B cell (primary cell): Measurements from ENCODE around the gene SMAD7. TPM values are rescaled to one million over a fixed set of nuclear protein-coding genes. Genes with fewer than 3 reads are reported as not detected.

Experiments used
- ATAC-seq: fragments of 200-7000 bp; cut with Tn5 transposase; one replicate; pipeline ENCODE4 v1.10.0; 2021; ENCODE audit warnings: low read depth, mild to moderate bottlenecking, moderate number of reproducible peaks, moderate library complexity
- CTCF ChIA-PET: fragments of 350-600 bp; sonication (Branson Sonifier 250); formaldehyde crosslinking; loops from one replicate; lab custom pipeline; 2021; ENCODE audit warnings: antibody characterized with exemption, inconsistent platforms; lab: Charles Lee
- POLR2A ChIA-PET: fragments of 350-600 bp; sonication (Branson Sonifier 250); formaldehyde crosslinking; loops from one replicate; lab custom pipeline; 2021; ENCODE audit warnings: antibody characterized with exemption; lab: Charles Lee
- DNase-seq: peaks from one replicate; pipeline ENCODE4 v3.0.0; 2013
- H2AFZ ChIP-seq: 2 replicates; pipeline ENCODE4 v1.6.1; 2012; ENCODE audit warnings: mild to moderate bottlenecking, low read depth, low read length; ENCODE audit not compliant: insufficient read depth, poor library complexity, severe bottlenecking
- H3K27ac ChIP-seq, 2 donors: 1 replicate in 1 of 2; 2 replicates in 1 of 2; pipeline ENCODE4 v1.5.1; 2012 to 2013; ENCODE audit warnings: low read length in 2 of 2, mild to moderate bottlenecking in 2 of 2, moderate library complexity in 1 of 2
- H3K27me3 ChIP-seq, 4 experiments: fragments of 200-600 bp in 1 of 4; sonication (generic) in 1 of 4; replicated peaks in 1 of 4; 1 replicate in 2 of 4; 2 replicates in 2 of 4; pipeline versions ENCODE4 v1.6.1 to v1.7.0; 2013 to 2016; ENCODE audit warnings: low read length in 3 of 4, mild to moderate bottlenecking in 2 of 4, mixed read lengths in 1 of 4, moderate library complexity in 1 of 4; ENCODE audit not compliant: insufficient read depth in 4 of 4, control insufficient read depth in 3 of 4; ENCODE audit errors: control extremely low read depth in 1 of 4
- H3K36me3 ChIP-seq, 2 experiments: replicated peaks in 1 of 2; 1 replicate in 1 of 2; 2 replicates in 1 of 2; pipeline versions ENCODE4 v1.6.1 to v1.7.1; 2013; ENCODE audit warnings: low read length in 1 of 2; ENCODE audit not compliant: insufficient read depth in 2 of 2, control insufficient read depth in 1 of 2; ENCODE audit errors: control extremely low read depth in 1 of 2, extremely low read depth in 1 of 2
- H3K4me1 ChIP-seq, 2 donors: fragments of 200-600 bp in 1 of 2; sonication (generic) in 1 of 2; 1 replicate in 1 of 2; 2 replicates in 1 of 2; pipeline versions ENCODE4 v1.5.1 to v1.6.1; 2013 to 2017; ENCODE audit warnings: low read length in 2 of 2; ENCODE audit not compliant: control insufficient read depth in 2 of 2, insufficient read depth in 2 of 2
- H3K4me2 ChIP-seq: replicated peaks from 2 replicates; pipeline ENCODE3; 2012; ENCODE audit warnings: mild to moderate bottlenecking, low read depth, low read length; ENCODE audit not compliant: poor library complexity, severe bottlenecking
- H3K4me3 ChIP-seq, 5 experiments: fragments of 200-600 bp in 1 of 5; sonication (generic) in 1 of 5; 1 replicate in 3 of 5; 2 replicates in 2 of 5; pipeline versions ENCODE4 v1.5.1 to v1.7.0; 2011 to 2016; ENCODE audit warnings: low read length in 4 of 5, mild to moderate bottlenecking in 4 of 5, low read depth in 2 of 5, control low read depth in 1 of 5, moderate library complexity in 1 of 5; ENCODE audit not compliant: insufficient read depth in 1 of 5; ENCODE audit errors: control extremely low read depth in 1 of 5, extremely low read depth in 1 of 5
- H3K79me2 ChIP-seq: fragments of 200-600 bp; sonication (generic); one replicate; pipeline ENCODE4 v1.6.0; 2016; ENCODE audit warnings: low read length; ENCODE audit not compliant: control insufficient read depth, insufficient read depth
- H3K9ac ChIP-seq: fragments of 200-600 bp; sonication (generic); 2 replicates; pipeline ENCODE4 v1.6.1; 2017; ENCODE audit warnings: mild to moderate bottlenecking, low read length, moderate library complexity
- H3K9me3 ChIP-seq, 3 donors: one replicate each; pipeline versions ENCODE4 v1.6.1 to v1.7.1; 2013; ENCODE audit warnings: low read length in 2 of 3; ENCODE audit not compliant: control insufficient read depth in 2 of 3, insufficient read depth in 1 of 3; ENCODE audit errors: control extremely low read depth in 1 of 3
- H4K20me1 ChIP-seq: 2 replicates; pipeline ENCODE4 v1.6.0; 2012; ENCODE audit warnings: mild to moderate bottlenecking, low read length; ENCODE audit not compliant: insufficient read depth, control insufficient read depth, poor library complexity, severe bottlenecking
- H3K27ac Mint-ChIP-seq: one replicate; pipeline ENCODE4 v1.8.0; 2021; ENCODE audit warnings: mixed read lengths
- H3K27me3 Mint-ChIP-seq: one replicate; pipeline ENCODE4 v1.8.0; 2021; ENCODE audit warnings: mixed read lengths
- H3K4me1 Mint-ChIP-seq: one replicate; pipeline ENCODE4 v1.8.0; 2021; ENCODE audit warnings: mixed read lengths
- H3K4me3 Mint-ChIP-seq: one replicate; pipeline ENCODE4 v1.8.0; 2021; ENCODE audit warnings: mixed read lengths
- H3K9me3 Mint-ChIP-seq: one replicate; pipeline ENCODE4 v1.8.0; 2022; ENCODE audit warnings: mixed read lengths; ENCODE audit not compliant: insufficient read depth
- EZH2 ChIP-seq: IDR thresholded peaks from 2 replicates; pipeline ENCODE4 v1.6.1; 2012; ENCODE audit warnings: borderline replicate concordance, low read depth, mild to moderate bottlenecking, moderate library complexity, low read length; ENCODE audit not compliant: insufficient read depth, poor library complexity, severe bottlenecking
- WGBS: methylation state at CpG from one replicate; pipeline ENCODE4 v1.1.5; 2013; ENCODE audit warnings: missing lambda C conversion rate; ENCODE audit not compliant: insufficient coverage; 5-methylcytosine and 5-hydroxymethylcytosine counted together
- intact Hi-C: fragments of 100-400 bp; cut with micrococcal nuclease; formaldehyde crosslinking; loops from one replicate; pipeline ENCODE4 v1.10.0; 2022
- polyA plus RNA-seq: library from polyadenylated mRNA; depleted of rRNA; stranded (reverse); fragments of >200 nt; gene quantifications from 2 replicates; pipeline ENCODE4 v1.2.3, GENCODE V29; 2012
- total RNA-seq, 2 donors: library from RNA; stranded (reverse); fragments of 120-200 nt in 1 of 2; gene quantifications; 1 replicate in 1 of 2; 2 replicates in 1 of 2; pipeline versions ENCODE4 v1.2.3 to v1.2.4, GENCODE V29; 2013 to 2022
- TF ChIP-seq, protein P1 (sequence below): fragments of 200-600 bp; IDR thresholded peaks from one replicate; pipeline ENCODE4 v1.8.0; 2022; ENCODE audit warnings: antibody characterized with exemption, mild to moderate bottlenecking

SMAD7 gene
- total and polyA plus RNA-seq, 2 donors (not counting 1 experiment from before 2014, with no cell fraction given) = 10.1 to 20.9 TPM

DNA sequence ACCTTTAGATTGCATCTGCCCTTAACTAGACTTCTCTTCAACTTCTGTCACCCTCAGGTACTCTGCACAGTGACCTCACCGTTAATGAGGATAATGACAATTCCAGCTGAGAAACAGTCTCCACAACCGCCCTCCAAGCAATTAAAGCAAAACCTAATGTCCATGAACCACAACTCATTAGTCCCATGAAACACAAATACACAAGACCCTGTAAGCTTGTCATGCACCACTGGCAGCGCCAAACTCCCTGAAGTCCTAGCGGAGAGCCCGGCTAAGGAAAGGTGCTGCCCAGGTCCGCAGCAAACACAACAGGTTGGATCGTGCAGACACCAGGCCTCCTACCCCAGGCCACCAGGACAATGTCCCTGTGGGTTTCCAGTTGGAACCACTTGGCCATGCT, 7.4 kb downstream of the SMAD7 start:
- intact Hi-C loops = no loop called here
- Mint-ChIP-seq H3K4me1 (peaks cover 77% of the 10 kb centered on the region), H3K27me3 (no peaks in the 10 kb centered on the region), H3K9me3 (no peaks in the 10 kb centered on the region), H3K4me3 (peak overlapping the region; percentile 3), H3K27ac (peak overlapping the region; percentile 69)
- H2AFZ ChIP-seq = no peak overlapping the region
- no peak for DNase-seq
- H3K36me3 ChIP-seq = no peaks in the 10 kb centered on the region
- H3K4me2 ChIP-seq = no peak overlapping the region
- no peak overlapping the region for H3K27ac ChIP-seq
- H3K4me3 ChIP-seq = no peak overlapping the region
- no peak for ATAC-seq
- CTCF ChIA-PET = no interaction called here
- H4K20me1 ChIP-seq = peaks cover 14% of the 10 kb centered on the region
- POLR2A ChIA-PET = no interaction called here
- no peaks in the 10 kb centered on the region for H3K27me3 ChIP-seq
- peaks cover 41 to 60% of the 10 kb centered on the region in 2 donors for H3K4me1 ChIP-seq
- no peak for TF ChIP-seq EZH2
- TF ChIP-seq, protein P1, sequence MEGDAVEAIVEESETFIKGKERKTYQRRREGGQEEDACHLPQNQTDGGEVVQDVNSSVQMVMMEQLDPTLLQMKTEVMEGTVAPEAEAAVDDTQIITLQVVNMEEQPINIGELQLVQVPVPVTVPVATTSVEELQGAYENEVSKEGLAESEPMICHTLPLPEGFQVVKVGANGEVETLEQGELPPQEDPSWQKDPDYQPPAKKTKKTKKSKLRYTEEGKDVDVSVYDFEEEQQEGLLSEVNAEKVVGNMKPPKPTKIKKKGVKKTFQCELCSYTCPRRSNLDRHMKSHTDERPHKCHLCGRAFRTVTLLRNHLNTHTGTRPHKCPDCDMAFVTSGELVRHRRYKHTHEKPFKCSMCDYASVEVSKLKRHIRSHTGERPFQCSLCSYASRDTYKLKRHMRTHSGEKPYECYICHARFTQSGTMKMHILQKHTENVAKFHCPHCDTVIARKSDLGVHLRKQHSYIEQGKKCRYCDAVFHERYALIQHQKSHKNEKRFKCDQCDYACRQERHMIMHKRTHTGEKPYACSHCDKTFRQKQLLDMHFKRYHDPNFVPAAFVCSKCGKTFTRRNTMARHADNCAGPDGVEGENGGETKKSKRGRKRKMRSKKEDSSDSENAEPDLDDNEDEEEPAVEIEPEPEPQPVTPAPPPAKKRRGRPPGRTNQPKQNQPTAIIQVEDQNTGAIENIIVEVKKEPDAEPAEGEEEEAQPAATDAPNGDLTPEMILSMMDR = no peak
- WGBS = 86% methylated on average over 7 of the region's 7 CpGs
- no peak overlapping the region for H3K9ac ChIP-seq
- peaks cover 85% of the 10 kb centered on the region for H3K79me2 ChIP-seq
- no peaks in the 10 kb centered on the region for H3K9me3 ChIP-seq

DNA sequence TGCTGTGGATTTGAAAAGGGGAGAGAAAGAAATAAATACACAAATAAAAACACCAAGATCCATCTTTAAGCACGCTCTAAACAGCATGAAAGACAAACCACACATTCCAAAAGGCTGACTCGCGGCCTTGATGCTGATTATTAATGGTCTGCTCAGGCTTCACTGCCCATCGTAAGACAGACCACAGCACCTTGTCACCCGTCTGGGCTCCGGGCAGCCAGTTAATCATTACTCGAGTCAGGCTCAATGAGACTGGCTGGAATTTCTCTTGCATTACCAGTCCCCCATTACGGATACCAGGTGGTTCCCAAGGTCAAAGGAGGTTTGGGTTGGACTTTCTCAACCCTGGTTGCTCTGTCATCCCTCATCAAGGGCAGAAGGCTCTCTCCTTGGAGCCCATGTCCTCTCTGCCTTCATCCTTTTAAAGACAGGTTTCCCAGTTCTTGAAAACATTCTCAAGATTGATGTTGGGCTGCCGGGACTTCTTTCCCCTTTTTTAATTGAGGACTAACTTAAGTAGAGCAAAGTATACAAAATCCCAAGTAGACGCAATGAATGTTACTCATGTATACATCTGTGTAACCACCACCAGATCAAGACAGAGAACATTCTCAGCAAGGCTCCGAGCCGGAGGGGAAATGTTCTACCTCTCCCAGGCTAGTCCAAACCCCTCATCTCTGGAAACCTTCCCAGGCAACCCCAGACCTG, 8.1 kb downstream of the SMAD7 start:
- no peak for DNase-seq
- Mint-ChIP-seq H3K4me3 (no peak overlapping the region), H3K27ac (peak overlapping the region; percentile 94), H3K4me1 (peaks cover 76% of the 10 kb centered on the region), H3K9me3 (no peaks in the 10 kb centered on the region), H3K27me3 (no peaks in the 10 kb centered on the region)
- no peak for ATAC-seq
- ChIA-PET POLR2A (interaction anchor here (1.8 to 3.7 kb wide), 2 partner anchors 9 to 14 kb away, joined by 6 to 22 read pairs; no protein-coding TSS in a partner anchor), CTCF (interaction anchor here (1.1 kb wide), 1 partner anchor 166 kb away, joined by 4 read pairs; no protein-coding TSS in a partner anchor)
- Histone ChIP-seq H3K9ac (no peak overlapping the region), H3K27ac (no peak overlapping the region), H3K9me3 (no peaks in the 10 kb centered on the region), H4K20me1 (peaks cover 14% of the 10 kb centered on the region), H3K36me3 (no peaks in the 10 kb centered on the region), H3K4me1 (peaks cover 36 to 55% of the 10 kb centered on the region in 2 donors), H2AFZ (no peak overlapping the region), H3K27me3 (no peaks in the 10 kb centered on the region), H3K4me2 (no peak overlapping the region), H3K79me2 (peaks cover 85% of the 10 kb centered on the region), H3K4me3 (no peak overlapping the region)
- WGBS = 86% methylated on average over 10 of the region's 12 CpGs
- TF ChIP-seq, protein P1 = no peak
- TF ChIP-seq EZH2 = no peak
- intact Hi-C loops = no loop called here
